Measurements from ENCODE around the gene LGR6.

The LGR6 gene

GRCh38 chr1:202365092-202365815 lies 171.7 kb downstream of the LGR6 start:
- H3K4me1 Mint-ChIP-seq, result peaks cover 7% of the 10 kb centered on the region
- ATAC-seq (ENCODE audit: low read depth) (no peak), DNase-seq (ENCODE audit: low spot score in 2 of 2) (no peak)
- no peaks in the 10 kb centered on the region for H3K9me3 Mint-ChIP-seq
- peaks cover 6% of the 10 kb centered on the region for H3K36me3 Mint-ChIP-seq
- H3K27me3 Mint-ChIP-seq, result no peaks in the 10 kb centered on the region
- H3K4me3 Mint-ChIP-seq, result no peak overlapping the region
- H3K27ac Mint-ChIP-seq, result no peak overlapping the region

- Mint-ChIP-seq H3K4me3 (no peak overlapping the region), H3K27me3 (no peaks in the 10 kb centered on the region)
Observed at GRCh38 chr1:202367271-202367670, 173.7 kb downstream of the LGR6 start.

More at GRCh38 chr1:202367271-202367670, 173.7 kb downstream of the LGR6 start:
- Mint-ChIP-seq H3K9me3 (no peaks in the 10 kb centered on the region), H3K36me3 (peaks cover 5% of the 10 kb centered on the region), H3K4me1 (no peaks in the 10 kb centered on the region), H3K27ac (no peak overlapping the region)
- ATAC-seq (ENCODE audit: low read depth) (no peak), DNase-seq (ENCODE audit: low spot score in 2 of 2) (no peak)

Measured in memory B cell (primary cell).